GM19452 (cell line): Measurements from ENCODE around the gene BANK1.

Source experiments
- ATAC-seq: cut with Tn5 transposase; IDR thresholded peaks from one replicate; pipeline ENCODE4 v1.9.1; 2021; ENCODE audit not compliant: unreplicated experiment

BANK1 gene

GRCh38 chr4:102022343-102022742, 231.8 kb downstream of the BANK1 start:
- no peak for ATAC-seq

GRCh38 chr4:102027961-102028360, 237.4 kb downstream of the BANK1 start:
- ATAC-seq, result no peak

- ATAC-seq, result no peak
Measured at GRCh38 chr4:102031406-102031805, 240.9 kb downstream of the BANK1 start.

GRCh38 chr4:102036016-102036415, 245.5 kb downstream of the BANK1 start:
- no peak for ATAC-seq

GRCh38 chr4:102036619-102037376, 246.3 kb downstream of the BANK1 start:
- ATAC-seq, result no peak

GRCh38 chr4:102037566-102037965, 247.0 kb downstream of the BANK1 start:
- ATAC-seq, result no peak

DNA sequence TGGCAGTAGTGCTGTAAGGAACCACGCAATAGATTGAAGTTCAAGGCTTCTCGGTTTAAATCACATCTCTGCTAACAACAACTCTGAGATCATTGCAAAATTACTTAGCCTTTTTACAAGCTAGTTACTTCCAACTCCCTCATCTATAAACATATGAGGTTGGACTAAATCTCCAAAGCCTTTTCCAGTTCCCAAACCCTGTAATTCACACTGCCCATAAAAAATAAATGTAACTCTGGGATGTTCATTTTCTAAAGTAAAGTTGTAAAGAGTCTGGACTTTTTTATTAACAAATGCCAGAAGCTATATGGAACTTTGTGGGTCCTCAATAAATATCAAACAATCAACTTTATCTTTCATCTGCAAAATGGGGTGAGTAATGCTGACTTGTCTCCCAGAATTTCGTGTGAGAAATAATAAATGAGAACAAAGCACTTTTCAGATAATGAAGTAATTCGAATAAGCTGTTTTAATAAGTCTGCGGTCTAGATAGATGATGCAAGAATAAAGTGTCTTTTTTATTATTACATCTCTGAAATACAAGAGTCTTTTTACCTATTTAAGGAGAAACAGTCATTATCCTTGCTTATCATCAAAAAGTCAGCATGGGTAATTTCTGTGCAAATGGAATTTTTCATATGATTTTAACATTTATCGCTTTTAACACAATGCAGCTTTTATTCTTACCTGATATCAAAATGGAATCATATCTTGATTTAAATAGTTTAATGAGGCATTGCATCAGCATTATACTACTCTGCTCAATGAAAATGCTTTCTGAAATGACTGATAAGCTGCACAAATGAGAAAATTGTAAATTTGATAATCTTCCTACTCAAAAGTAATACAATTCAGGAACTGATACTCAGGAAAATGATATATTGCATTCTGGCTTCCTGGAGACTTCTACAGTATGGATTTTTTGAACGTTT, 252.6 kb downstream of the BANK1 start:
- no peak for ATAC-seq

- no peak for ATAC-seq
Measured at GRCh38 chr4:102047616-102048015, 257.1 kb downstream of the BANK1 start.

DNA sequence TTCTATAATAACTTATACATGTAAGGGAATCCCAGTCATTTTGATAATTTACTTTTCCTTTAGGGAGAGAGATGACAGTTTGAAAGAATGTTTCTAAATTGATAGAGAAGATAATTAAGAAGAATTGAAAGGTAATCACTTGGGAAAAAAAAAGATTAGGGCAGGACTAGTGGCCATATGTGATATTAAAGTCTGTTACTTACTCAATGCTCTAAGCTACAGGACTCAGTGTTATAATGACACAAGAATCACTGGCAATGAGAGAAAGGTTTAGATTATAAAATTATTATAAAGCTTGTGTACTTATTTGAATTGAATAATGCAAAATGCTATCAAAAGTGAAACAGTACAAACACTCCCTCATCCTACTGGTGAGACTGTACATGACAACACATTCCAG, 265.3 kb downstream of the BANK1 start:
- no peak for ATAC-seq

DNA sequence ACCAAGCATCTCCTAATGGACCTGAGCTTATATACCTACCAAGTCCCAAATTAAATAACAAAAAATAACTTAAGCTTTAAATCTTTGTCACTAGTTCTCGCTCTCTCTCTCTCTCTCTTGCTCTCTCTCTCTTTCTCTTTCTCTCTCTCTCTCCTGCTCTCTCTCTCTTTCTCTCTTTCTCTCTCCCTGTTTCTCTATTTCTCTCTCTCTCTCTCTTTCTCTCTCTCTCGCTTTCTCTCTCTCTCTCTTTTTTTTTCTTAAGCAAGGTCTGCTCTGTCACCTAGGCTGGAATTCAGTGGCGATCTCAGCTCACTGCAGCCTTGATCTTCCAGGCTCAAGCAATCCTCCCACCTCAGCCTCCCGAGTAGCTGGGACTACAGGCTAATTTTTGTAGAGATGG, 266.6 kb downstream of the BANK1 start:
- ATAC-seq, result no peak

- ATAC-seq, result no peak
Measured at GRCh38 chr4:102061133-102061532, 270.6 kb downstream of the BANK1 start.

- ATAC-seq, result no peak
Measured at GRCh38 chr4:102064747-102065442, 274.4 kb downstream of the BANK1 start.

- no peak for ATAC-seq
Measured at GRCh38 chr4:102076622-102077021, 286.1 kb downstream of the BANK1 start.

DNA sequence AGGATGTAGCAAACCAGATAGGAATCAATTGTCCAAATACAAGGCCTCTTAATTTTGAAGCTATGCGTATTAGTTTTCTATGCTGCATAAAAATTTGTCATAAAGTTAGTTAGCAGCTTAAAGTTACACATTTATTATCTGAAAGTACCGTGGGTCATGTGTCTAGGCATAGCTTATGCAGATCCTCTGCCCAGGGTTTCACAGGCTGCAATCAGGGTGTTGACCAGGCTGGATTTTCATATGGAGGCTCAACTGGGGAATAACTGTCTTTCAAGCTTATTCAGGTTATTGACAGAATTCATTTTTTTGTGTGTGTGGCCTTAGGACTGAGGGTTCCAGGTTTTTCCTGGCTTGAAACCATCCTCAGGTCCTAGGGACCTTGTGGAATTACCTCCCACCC, 289.7 kb downstream of the BANK1 start:
- ATAC-seq, result no peak

DNA sequence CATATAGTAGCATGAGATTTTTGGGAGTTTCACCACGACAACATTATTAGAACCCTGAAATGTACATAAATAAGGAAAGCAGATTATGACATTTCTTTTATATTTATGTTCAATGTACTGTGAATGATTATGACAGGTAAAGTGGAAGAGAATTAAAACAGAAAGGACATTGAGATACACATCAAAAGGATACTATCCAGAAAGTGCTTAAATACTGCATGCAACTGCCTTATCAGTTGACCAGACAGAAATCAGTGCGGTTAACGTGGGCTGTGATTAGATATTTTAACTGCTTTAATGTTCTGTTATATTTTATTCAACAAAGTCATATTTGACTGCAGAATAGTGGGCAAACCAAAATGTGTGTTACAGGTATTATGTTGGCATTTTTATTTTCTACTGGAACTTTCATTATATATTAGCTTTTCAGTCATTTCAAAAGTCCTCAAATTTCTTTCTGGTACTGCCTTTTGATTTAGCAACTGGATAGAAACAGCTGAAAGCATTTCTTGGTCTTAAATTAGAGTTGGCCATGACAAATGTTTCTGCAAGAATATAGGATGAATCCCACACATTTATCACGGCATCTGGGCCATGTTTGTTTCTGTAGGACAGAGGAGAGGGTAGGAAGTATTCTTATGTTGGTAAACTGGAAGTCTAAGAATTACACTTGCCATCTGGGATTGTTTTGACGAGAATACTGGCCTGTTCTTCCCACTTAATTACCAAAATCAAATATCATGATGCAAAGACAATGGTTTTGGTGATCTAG, 299.5 kb downstream of the BANK1 start:
- no peak for ATAC-seq

DNA sequence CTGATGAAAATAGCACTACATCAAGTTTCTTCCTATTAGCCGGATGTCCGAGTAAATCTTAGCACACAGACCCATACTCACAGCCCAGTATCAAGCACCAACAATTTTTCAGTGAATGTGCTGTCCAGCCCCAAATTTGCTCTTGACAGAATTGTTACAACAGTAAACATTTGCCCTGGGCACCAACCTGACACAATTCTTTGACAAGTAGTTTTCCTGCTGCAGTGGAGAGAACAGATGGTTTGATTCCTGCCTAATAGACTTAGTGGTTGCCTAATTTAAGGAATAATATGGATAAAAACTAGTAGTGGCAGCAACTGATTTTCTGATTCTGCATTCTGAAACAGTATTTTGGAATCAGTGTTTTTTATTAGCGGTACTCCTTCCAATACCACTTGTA, 301.1 kb downstream of the BANK1 start:
- ATAC-seq, result no peak

DNA sequence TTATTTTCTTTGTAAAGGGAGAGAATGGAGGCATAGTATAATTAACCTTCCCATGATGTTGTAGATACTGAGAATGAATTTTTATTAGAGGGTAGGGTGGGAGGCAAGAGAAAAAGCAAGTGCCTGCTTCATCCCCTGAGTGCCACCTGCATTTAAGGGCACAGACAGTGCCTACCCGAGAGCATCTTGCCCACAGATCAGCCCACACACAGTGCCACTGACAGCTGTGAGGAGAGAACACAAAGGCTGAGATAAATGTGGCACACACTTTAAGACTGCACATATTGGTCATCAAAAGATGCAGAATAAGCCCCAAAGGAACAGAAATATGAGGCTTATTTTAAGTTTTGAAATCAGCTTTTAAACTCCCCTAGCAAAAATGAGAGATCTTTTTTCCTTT, 304.0 kb downstream of the BANK1 start:
- no peak for ATAC-seq

- no peak for ATAC-seq
Measured at GRCh38 chr4:102103368-102103767, 312.8 kb downstream of the BANK1 start.

DNA sequence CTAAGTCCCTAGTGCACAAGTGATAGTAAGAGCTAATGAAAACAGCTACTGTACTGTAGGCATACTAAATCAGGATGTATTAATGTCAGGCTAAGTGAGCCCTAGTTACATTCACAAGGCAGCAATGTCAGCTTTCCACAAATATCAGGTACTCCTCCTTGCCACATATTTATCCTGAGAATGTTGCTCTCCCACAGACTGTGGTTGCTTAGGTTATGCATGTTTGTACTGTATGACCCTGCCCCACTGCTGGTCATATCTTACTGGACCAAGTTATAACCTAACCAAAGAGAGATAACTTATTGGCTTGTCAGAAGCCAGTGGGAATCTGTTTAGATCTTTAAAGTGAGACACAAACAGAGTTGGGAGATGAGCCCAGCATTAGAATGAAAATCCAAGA, 313.7 kb downstream of the BANK1 start:
- ATAC-seq, result no peak

- no peak for ATAC-seq
Measured at GRCh38 chr4:102105983-102106382, 315.5 kb downstream of the BANK1 start.

GRCh38 chr4:102114118-102114630, 323.6 kb downstream of the BANK1 start:
- no peak for ATAC-seq
